GM10266 (cell line): ENCODE data around the gene UBA7.

ENCODE experiments used
- DNase-seq: peaks from one replicate; pipeline ENCODE4 v3.0.0; 2012; ENCODE audit errors: extremely low spot score
- TF ChIP-seq, protein P1 (sequence below): IDR thresholded peaks from 2 replicates; pipeline ENCODE4 v1.5.1; 2012; ENCODE audit warnings: mild to moderate bottlenecking, low read depth; ENCODE audit not compliant: control insufficient read depth, insufficient read depth; ENCODE audit errors: missing control alignments

The UBA7 gene

DNA sequence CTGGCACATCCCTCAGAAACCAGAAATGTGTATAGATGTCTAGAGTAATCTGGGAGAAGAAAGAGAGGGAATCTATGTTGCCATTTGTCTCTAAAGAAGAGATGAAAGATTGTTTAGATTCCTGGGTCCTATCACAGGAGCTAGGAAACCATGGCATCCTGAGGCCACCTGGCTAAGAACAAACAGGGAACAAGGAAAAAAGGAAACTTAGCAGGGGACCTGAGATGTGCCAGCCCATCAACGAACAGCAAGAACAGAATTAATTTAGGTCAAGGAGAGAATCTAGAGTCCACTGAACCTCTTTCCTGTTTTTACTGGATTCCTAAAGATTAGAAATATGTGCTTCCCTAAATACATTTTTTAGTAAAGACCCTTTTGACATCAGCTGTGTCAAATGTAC is 57.7 kb downstream of the UBA7 start:
- TF ChIP-seq, protein P1, sequence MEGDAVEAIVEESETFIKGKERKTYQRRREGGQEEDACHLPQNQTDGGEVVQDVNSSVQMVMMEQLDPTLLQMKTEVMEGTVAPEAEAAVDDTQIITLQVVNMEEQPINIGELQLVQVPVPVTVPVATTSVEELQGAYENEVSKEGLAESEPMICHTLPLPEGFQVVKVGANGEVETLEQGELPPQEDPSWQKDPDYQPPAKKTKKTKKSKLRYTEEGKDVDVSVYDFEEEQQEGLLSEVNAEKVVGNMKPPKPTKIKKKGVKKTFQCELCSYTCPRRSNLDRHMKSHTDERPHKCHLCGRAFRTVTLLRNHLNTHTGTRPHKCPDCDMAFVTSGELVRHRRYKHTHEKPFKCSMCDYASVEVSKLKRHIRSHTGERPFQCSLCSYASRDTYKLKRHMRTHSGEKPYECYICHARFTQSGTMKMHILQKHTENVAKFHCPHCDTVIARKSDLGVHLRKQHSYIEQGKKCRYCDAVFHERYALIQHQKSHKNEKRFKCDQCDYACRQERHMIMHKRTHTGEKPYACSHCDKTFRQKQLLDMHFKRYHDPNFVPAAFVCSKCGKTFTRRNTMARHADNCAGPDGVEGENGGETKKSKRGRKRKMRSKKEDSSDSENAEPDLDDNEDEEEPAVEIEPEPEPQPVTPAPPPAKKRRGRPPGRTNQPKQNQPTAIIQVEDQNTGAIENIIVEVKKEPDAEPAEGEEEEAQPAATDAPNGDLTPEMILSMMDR, result no peak

More for the DNA sequence above, 57.7 kb downstream of the UBA7 start:
- no peak for DNase-seq
